Kidney epithelial cell (primary cell): Measurements from ENCODE around the gene IGFALS. TPM values are rescaled to one million over a fixed set of nuclear protein-coding genes. Genes with fewer than 3 reads are reported as not detected.

Experiments used
- DNase-seq: peaks from one replicate; pipeline ENCODE4 v3.0.0-alpha.2; 2010; ENCODE audit warnings: low read depth
- H3K27me3 ChIP-seq: 2 replicates; pipeline ENCODE4 v1.6.0; 2011; ENCODE audit warnings: low read length; ENCODE audit not compliant: control insufficient read depth, insufficient read depth
- H3K36me3 ChIP-seq: 2 replicates; pipeline ENCODE4 v1.5.1; 2011; ENCODE audit warnings: low read length; ENCODE audit not compliant: control insufficient read depth, insufficient read depth
- H3K4me3 ChIP-seq: 2 replicates; pipeline ENCODE4 v1.5.1; 2011; ENCODE audit warnings: low read depth, mild to moderate bottlenecking, control low read depth, low read length
- CTCF ChIP-seq: IDR thresholded peaks from 2 replicates; pipeline ENCODE4 v1.5.1; 2011; ENCODE audit warnings: mild to moderate bottlenecking, moderate library complexity, low read length, control low read depth, inconsistent platforms; ENCODE audit not compliant: insufficient read depth, poor library complexity, severe bottlenecking
- total RNA-seq: library from RNA; depleted of rRNA; stranded (reverse); fragments of >200 nt; gene quantifications from 2 replicates; pipeline ENCODE4 v1.2.3, GENCODE V29; 2015

Gene IGFALS
- total RNA-seq, 1 donor from 2014 or later = not detected

DNA sequence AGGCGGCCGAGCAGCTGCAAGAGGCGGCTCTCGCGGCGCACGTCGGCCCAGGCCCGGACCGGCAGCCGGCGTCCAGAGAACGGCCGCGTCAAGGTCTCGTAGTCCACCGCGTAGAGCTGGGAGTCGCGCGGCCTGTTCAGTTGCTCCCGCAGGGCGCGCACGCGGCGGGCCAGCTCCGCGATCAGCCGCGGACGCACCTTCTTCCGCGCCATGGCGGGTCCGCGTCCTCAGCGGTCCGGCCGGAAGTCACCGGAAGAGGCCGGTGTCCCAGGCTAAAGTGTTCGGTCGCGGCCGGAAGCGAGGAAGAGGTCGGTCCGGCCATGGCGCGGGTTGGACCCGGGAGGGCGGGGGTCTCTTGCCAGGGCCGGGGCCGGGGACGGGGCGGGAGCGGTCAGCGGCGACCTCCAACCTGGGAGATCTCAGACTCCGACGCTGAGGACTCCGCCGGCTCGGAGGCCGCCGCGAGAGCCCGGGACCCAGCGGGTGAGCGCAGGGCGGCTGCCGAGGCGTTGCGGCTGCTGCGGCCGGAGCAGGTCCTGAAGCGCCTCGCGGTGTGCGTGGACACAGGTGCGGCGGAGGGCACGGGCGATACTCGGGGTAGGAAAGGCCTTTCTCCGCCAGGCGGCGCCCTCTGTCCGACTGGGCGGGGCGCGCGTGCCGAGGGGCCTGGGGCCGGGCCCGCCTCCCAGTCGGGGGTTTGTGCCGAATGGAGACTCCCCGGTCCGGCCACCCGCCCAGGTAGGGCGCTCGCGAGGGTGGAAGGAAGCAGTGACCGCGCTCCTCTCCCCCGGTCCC, 20.4 kb downstream of the IGFALS start, which contains the start of gene MRPS34:
Gene MRPS34, minus strand, starts transcription at position 227 of the 795 bp plus-strand sequence. Its CDS starts 15 bp downstream, at position 212.
- Histone ChIP-seq H3K27me3 (no peaks in the 10 kb centered on the region), H3K4me3 (peak within 1 kb of the TSS; percentile 92), H3K36me3 (no peaks in the 10 kb centered on the region)
- peak; percentile 48 for TF ChIP-seq CTCF
- no peak for DNase-seq

- Histone ChIP-seq H3K27me3 (no peaks in the 10 kb centered on the region), H3K36me3 (peaks cover 2% of the 10 kb centered on the region), H3K4me3 (peak within 1 kb of the TSS; percentile 92)
- no peak for DNase-seq
- no peak for TF ChIP-seq CTCF
Measured at GRCh38 chr16:1772362-1772907, 21.1 kb downstream of the IGFALS start, which contains the start of gene EME2. TSS of gene EME2 (plus strand) at chr16:1772810. CDS start at chr16:1773228, 418 bp downstream.

DNA sequence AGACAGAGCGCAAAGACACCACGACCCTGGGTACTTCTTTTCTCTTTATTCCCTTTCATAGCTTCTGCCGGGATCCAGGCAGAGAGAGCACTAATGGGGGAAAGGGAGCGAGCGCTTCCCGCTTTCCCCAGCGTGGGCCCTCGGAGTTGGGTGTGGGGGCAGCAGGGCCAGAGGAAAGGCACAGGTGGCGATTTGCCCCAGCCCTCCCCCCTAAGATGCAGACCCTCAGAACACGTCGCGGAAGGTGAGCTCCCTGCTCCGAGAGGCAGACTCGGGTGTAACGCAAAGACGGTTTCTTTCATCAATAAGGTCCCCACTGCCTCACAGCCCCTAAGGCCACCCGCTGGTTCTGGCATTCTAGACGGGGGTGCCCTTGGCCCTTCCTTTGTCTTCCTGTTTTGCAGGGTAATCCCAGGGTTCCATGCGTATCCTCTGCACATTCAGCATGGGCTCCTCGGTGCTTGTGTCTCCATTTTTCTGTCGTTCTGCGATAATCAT, 21.6 kb downstream of the IGFALS start:
- no peak for TF ChIP-seq CTCF
- Histone ChIP-seq H3K27me3 (no peaks in the 10 kb centered on the region), H3K4me3 (peak overlapping the region; percentile 92), H3K36me3 (peaks cover 2% of the 10 kb centered on the region)
- DNase-seq = no peak

DNA sequence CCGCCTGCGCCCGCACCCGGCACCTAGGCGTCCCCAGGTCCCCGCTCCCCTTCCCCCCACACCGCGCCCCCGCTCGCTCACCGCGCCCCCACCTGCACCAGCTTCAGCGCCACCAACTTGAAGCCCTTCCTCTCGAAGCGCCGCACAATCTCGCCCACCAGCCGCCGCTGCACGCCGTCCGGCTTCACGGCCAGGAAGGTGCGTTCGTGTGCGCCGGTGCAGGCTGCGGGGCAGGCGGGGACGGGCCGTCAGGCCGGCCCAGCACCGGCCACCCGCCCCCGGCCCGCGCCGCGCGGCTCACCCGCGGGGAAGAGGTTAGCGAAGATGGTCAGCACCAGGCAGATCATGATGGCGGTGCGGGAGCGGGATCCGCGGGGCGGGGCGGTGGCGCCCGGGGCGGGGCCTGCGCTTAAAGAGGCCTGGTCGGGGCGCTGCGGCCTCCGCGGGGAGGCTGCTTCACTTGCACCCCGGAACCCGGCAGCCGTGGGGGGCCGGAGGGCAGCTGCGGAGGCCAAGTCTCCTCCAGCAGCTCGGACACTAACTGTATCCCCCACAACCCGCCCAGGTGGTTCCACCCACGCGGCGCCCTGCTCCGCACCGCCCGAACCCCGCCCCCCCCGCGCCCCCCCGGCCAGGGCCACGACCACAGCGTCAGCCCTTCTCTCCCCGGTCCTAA, 22.2 kb downstream of the IGFALS start, which contains the start of gene NME3:
Gene NME3, minus strand, starts transcription at position 356 of the 676 bp plus-strand sequence. Its CDS starts 9 bp downstream, at position 347.
- DNase-seq = no peak
- Histone ChIP-seq H3K4me3 (peak within 1 kb of the TSS; percentile 92), H3K27me3 (no peaks in the 10 kb centered on the region), H3K36me3 (peaks cover 2% of the 10 kb centered on the region)
- TF ChIP-seq CTCF = no peak

DNA sequence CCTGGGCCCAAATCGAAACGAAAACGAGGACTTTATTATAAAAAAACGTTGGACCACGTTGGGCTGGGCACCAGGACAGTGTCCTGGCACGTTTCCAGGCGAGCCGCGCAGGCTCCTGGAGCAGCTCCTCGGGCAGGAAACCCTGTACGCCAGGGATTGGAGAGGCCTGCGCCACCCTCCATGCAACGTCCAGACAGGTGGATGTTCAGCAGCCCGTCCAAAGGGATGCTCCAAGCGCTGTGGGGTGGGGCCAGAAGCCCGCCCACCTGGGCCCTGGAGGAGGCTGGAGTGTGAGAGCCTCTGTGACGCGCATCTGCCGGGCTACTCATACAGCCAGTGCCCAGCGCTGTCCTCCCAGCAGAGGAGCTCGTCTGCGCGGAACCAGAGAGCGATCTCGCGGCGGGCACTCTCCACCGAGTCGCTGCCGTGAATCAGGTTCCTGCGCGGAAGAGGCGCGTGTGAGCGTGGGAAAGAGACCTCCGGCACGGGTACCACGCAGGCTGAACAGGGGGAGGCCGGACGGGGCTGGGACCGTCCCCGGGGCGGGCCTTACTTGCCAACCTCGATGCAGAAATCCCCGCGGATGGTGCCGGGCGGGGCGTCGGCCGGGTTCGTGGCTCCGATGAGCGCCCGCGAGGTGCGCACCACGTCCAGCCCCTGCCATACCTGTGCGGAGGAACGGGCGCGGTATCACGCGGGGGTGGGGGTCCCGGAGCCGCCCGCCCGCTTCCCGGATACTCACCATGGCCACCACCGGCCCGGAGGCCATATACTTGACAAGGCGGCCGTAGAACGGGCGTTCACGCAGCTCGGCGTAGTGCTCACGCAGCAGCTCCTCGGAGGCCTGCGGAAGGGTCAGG, 22.9 kb downstream of the IGFALS start:
- no peak for TF ChIP-seq CTCF

More for the DNA sequence above, 22.9 kb downstream of the IGFALS start:
- Histone ChIP-seq H3K36me3 (peaks cover 2% of the 10 kb centered on the region), H3K27me3 (no peaks in the 10 kb centered on the region), H3K4me3 (peak overlapping the region; percentile 92)
- DNase-seq = no peak
